Measurements from ENCODE around the gene OR7G1. TPM values are rescaled to one million over a fixed set of nuclear protein-coding genes. Genes with fewer than 3 reads are reported as not detected.

The OR7G1 gene
- total RNA-seq, 1 experiment from 2014 or later: not detected

GRCh38 chr19:9076901-9077300 lies 38.7 kb downstream of the OR7G1 start:
- no CpG with 5 or more reads among the region's 10 CpGs for WGBS (ENCODE audit: extremely low coverage, insufficient read length, low lambda C conversion rate)
- H3K27ac ChIP-seq (ENCODE audit: insufficient read length, low read depth, low read length): no peak overlapping the region
- H2BK120ac ChIP-seq (ENCODE audit: low read depth, low read length, poor library complexity, severe bottlenecking): no peak overlapping the region
- TF ChIP-seq, protein P1, sequence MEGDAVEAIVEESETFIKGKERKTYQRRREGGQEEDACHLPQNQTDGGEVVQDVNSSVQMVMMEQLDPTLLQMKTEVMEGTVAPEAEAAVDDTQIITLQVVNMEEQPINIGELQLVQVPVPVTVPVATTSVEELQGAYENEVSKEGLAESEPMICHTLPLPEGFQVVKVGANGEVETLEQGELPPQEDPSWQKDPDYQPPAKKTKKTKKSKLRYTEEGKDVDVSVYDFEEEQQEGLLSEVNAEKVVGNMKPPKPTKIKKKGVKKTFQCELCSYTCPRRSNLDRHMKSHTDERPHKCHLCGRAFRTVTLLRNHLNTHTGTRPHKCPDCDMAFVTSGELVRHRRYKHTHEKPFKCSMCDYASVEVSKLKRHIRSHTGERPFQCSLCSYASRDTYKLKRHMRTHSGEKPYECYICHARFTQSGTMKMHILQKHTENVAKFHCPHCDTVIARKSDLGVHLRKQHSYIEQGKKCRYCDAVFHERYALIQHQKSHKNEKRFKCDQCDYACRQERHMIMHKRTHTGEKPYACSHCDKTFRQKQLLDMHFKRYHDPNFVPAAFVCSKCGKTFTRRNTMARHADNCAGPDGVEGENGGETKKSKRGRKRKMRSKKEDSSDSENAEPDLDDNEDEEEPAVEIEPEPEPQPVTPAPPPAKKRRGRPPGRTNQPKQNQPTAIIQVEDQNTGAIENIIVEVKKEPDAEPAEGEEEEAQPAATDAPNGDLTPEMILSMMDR (conservative IDR thresholded peaks at IDR 0.05): no peak
- no peak overlapping the region for H4K8ac ChIP-seq (replicated peaks; ENCODE audit: insufficient read length, low read depth, low read length)
- H3K4me3 Mint-ChIP-seq: no peak overlapping the region
- H3K4me1 Mint-ChIP-seq: peaks cover 28 to 30% of the 10 kb centered on the region in 2 experiments
- no peak overlapping the region for H3K4ac ChIP-seq (ENCODE audit: low read depth, low read length)
- no peaks in the 10 kb centered on the region for H4K20me1 ChIP-seq (ENCODE audit: control insufficient read depth, insufficient read depth, insufficient read length)
- H4K91ac ChIP-seq (ENCODE audit: insufficient read length, low read depth, low read length): no peak overlapping the region
- H2BK20ac ChIP-seq (ENCODE audit: low read depth, low read length, poor library complexity, severe bottlenecking): no peak overlapping the region
- H2BK15ac ChIP-seq (ENCODE audit: low read depth, low read length): no peak overlapping the region
- H3T11ph ChIP-seq (ENCODE audit: low read length): no peak overlapping the region
- H2BK12ac ChIP-seq (ENCODE audit: insufficient read length, low read depth, low read length): no peak overlapping the region
- H3K4me2 ChIP-seq (ENCODE audit: insufficient read depth, insufficient read length, low read length): no peak overlapping the region
- peak overlapping the region; percentile 34; the same call in 1 of the 2 replicates for H3K14ac ChIP-seq (ENCODE audit: insufficient read depth, low read length)
- H3K9ac ChIP-seq (ENCODE audit: extremely low read depth, insufficient read length, low read length): no peak overlapping the region
- no peak for DNase-seq
- H3K23me2 ChIP-seq (ENCODE audit: insufficient read length, low read depth, low read length, poor library complexity, severe bottlenecking): no peaks in the 10 kb centered on the region
- H3K4me1 ChIP-seq (ENCODE audit: insufficient read depth, low read length): peaks cover 4% of the 10 kb centered on the region; the same call in 1 of the 2 replicates
- H3K9me3 Mint-ChIP-seq: no peaks in the 10 kb centered on the region; a peak in 1 of 5 replicates
- no peak overlapping the region for H2AK5ac ChIP-seq (ENCODE audit: insufficient read length, low read length)
- no peak overlapping the region for H3K23ac ChIP-seq (ENCODE audit: insufficient read length, low read depth, low read length)
- H3K18ac ChIP-seq (ENCODE audit: insufficient read length, low read depth, low read length): peak overlapping the region; percentile 24
- no peak overlapping the region for H2BK5ac ChIP-seq (ENCODE audit: insufficient read length, low read length)
- no peaks in the 10 kb centered on the region for H3K79me2 ChIP-seq (ENCODE audit: insufficient read depth, low read length)
- H3K9me3 ChIP-seq (ENCODE audit: control insufficient read depth, low read depth, low read length): no peaks in the 10 kb centered on the region
- H3K56ac ChIP-seq (ENCODE audit: insufficient read length, low read depth, low read length): no peak overlapping the region
- no peaks in the 10 kb centered on the region for H3K27me3 Mint-ChIP-seq (ENCODE audit: low read depth)
- no peak overlapping the region for H3K27ac Mint-ChIP-seq
- no peak overlapping the region for H2AFZ ChIP-seq (ENCODE audit: low read length)
- no peaks in the 10 kb centered on the region for H3K27me3 ChIP-seq (ENCODE audit: insufficient read depth, low read length)
- no peaks in the 10 kb centered on the region for H3K36me3 Mint-ChIP-seq (ENCODE audit: insufficient read depth in 1 of 3, low read depth in 3 of 3)
- H3K79me1 ChIP-seq (ENCODE audit: insufficient read depth, low read depth, low read length, poor library complexity, severe bottlenecking): no peaks in the 10 kb centered on the region
- no peak overlapping the region for H4K5ac ChIP-seq (ENCODE audit: insufficient read length, low read depth, low read length)
